Ishikawa (cell line): ENCODE data around the gene CCNI.

Source experiments
- CEBPB ChIP-seq: IDR thresholded peaks from 2 replicates; pipeline ENCODE4 v1.6.1; 2012
- CREB1 ChIP-seq: IDR thresholded peaks from 2 replicates; pipeline ENCODE4 v1.6.1; 2012; ENCODE audit warnings: low read depth
- EGR1 ChIP-seq: IDR thresholded peaks from 2 replicates; pipeline ENCODE4 v1.6.1; 2012
- EP300 ChIP-seq: IDR thresholded peaks from 2 replicates; pipeline ENCODE4 v1.6.1; 2012; ENCODE audit warnings: borderline replicate concordance
- FOXM1 ChIP-seq: IDR thresholded peaks from 2 replicates; pipeline ENCODE4 v1.6.1; 2012; ENCODE audit warnings: low read depth, borderline replicate concordance
- MAX ChIP-seq: IDR thresholded peaks from 2 replicates; pipeline ENCODE4 v1.6.1; 2012
- REST ChIP-seq: IDR thresholded peaks from 2 replicates; pipeline ENCODE4 v1.6.1; 2012; ENCODE audit warnings: low read depth, mild to moderate bottlenecking
- TAF1 ChIP-seq: IDR thresholded peaks from 2 replicates; pipeline ENCODE4 v1.6.1; 2012; ENCODE audit warnings: low read depth, mild to moderate bottlenecking
- USF1 ChIP-seq: IDR thresholded peaks from 2 replicates; pipeline ENCODE4 v1.6.1; 2012

GRCh38 chr4:77110730-77111129, 34.9 kb upstream of the CCNI start:
- TF ChIP-seq TAF1, result no peak
- TF ChIP-seq REST, result no peak
- no peak for TF ChIP-seq EP300
- no peak for TF ChIP-seq CEBPB
- no peak for TF ChIP-seq MAX
- TF ChIP-seq EGR1, result no peak
- no peak for TF ChIP-seq CREB1
- TF ChIP-seq USF1, result no peak
- TF ChIP-seq FOXM1, result no peak
